ENCODE results near the gene CFAP46. TPM values are rescaled to one million over a fixed set of nuclear protein-coding genes. Genes with fewer than 3 reads are reported as not detected.

Gene CFAP46
- total and polyA plus RNA-seq, 2 of the 8 experiments (the other 6 are each of a cell fraction or from before 2014, with no cell fraction given), result 2.6 to 4.8 TPM

DNA sequence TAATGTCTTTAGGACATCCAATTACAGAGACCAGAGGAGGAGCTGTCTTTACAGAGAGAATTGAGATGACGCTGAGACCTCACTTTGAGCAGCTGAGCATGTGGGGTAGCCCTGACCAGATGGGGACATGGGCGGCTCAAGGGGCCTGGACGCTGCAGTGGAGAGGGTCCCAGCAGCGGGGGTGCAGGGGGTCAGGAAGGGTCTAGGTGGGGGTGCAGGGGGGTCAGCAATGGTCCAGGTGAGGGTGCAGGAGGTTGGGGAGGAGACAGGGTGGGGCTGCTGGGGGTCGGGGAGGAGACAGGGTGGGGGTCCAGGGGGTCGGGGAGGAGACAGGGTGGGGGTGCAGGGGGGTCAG lies 43.2 kb upstream of the CFAP46 start:
- H4K91ac ChIP-seq (replicated peaks; ENCODE audit: insufficient read length, low read length), result no peak overlapping the region
- H2BK20ac ChIP-seq (ENCODE audit: low read length), result no peak overlapping the region
- FAIRE-seq, result no peak
- no peaks in the 10 kb centered on the region for H3K9me3 ChIP-seq (ENCODE audit: insufficient read depth in 2 of 2, low read depth in 1 of 2, low read length in 1 of 2)
- no peak overlapping the region for H4K8ac ChIP-seq (ENCODE audit: extremely low read depth, insufficient read depth, low read length)
- no peak overlapping the region for H3K14ac ChIP-seq (ENCODE audit: insufficient read length)
- H3K56ac ChIP-seq (replicated peaks; ENCODE audit: insufficient read length, low read depth, low read length), result no peak overlapping the region
- DNase-seq (ENCODE audit: low read depth in 1 of 2, low spot score in 2 of 2), result no peak
- ChIA-PET CTCF (ENCODE audit: partially characterized antibody) (interaction anchor here (0.9 to 3.3 kb wide), 4 partner anchors 9 to 139 kb away, joined by 3 to 9 read pairs (median 6); no protein-coding TSS in a partner anchor), POLR2A (ENCODE audit: partially characterized antibody) (no interaction called here)
- no peaks in the 10 kb centered on the region for H3K27me3 ChIP-seq (replicated peaks in 1 of 4; ENCODE audit: control insufficient read depth in 3 of 4, extremely low read depth in 1 of 4, insufficient read depth in 3 of 4, low read length in 3 of 4)
- H3K4me3 ChIP-seq (ENCODE audit: extremely low read depth in 1 of 4, insufficient read depth in 2 of 4, low read depth in 3 of 4, low read length in 4 of 4), result no peak overlapping the region
- H3K79me1 ChIP-seq (ENCODE audit: low read depth, low read length), result no peaks in the 10 kb centered on the region
- no peak overlapping the region for H2AK5ac ChIP-seq (ENCODE audit: low read depth, low read length)
- TF ChIP-seq BCL11A (IDR thresholded peaks at IDR 0.05; ENCODE audit: low read depth in 2 of 2, low read length in 2 of 2), result no peak
- TF ChIP-seq, protein P1, sequence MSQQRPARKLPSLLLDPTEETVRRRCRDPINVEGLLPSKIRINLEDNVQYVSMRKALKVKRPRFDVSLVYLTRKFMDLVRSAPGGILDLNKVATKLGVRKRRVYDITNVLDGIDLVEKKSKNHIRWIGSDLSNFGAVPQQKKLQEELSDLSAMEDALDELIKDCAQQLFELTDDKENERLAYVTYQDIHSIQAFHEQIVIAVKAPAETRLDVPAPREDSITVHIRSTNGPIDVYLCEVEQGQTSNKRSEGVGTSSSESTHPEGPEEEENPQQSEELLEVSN (IDR thresholded peaks at IDR 0.05), result no peak
- no peak for TF ChIP-seq GABPA (IDR thresholded peaks at IDR 0.05; ENCODE audit: borderline replicate concordance, insufficient read depth, low read length)
- TF ChIP-seq TBP (IDR thresholded peaks at IDR 0.05; ENCODE audit: low read depth, low read length), result no peak
- no peak for TF ChIP-seq KDM5A (IDR thresholded peaks at IDR 0.05; ENCODE audit: low read length)
- TF ChIP-seq BRCA1 (IDR thresholded peaks at IDR 0.05; ENCODE audit: low read depth, low read length), result no peak
- TF ChIP-seq RXRA (IDR thresholded peaks at IDR 0.05; ENCODE audit: insufficient read depth, low read depth, low read length), result no peak
- no peak for TF ChIP-seq HDAC2 (IDR thresholded peaks at IDR 0.05; ENCODE audit: borderline replicate concordance in 1 of 2, low read depth in 2 of 2, low read length in 2 of 2)
- TF ChIP-seq, protein P2, sequence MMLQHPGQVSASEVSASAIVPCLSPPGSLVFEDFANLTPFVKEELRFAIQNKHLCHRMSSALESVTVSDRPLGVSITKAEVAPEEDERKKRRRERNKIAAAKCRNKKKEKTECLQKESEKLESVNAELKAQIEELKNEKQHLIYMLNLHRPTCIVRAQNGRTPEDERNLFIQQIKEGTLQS (IDR thresholded peaks at IDR 0.05; ENCODE audit: insufficient read depth, low read depth, low read length), result no peak
- TF ChIP-seq POLR2AphosphoS5 (IDR thresholded peaks at IDR 0.05; ENCODE audit: low read depth, low read length), result no peak
- H3K36me3 ChIP-seq (ENCODE audit: control insufficient read depth in 2 of 4, insufficient read depth in 4 of 4, low read length in 3 of 4), result no peaks in the 10 kb centered on the region
- no peak overlapping the region for H3K9ac ChIP-seq (replicated peaks in 1 of 4; ENCODE audit: extremely low read depth in 1 of 4, low read depth in 3 of 4, low read length in 3 of 4)
- no peak overlapping the region for H2AFZ ChIP-seq (ENCODE audit: low read length)
- no peak overlapping the region for H3K18ac ChIP-seq (ENCODE audit: extremely low read depth, low read length)
- peaks cover 0 to 9% (median 1%) of the 10 kb centered on the region in 4 experiments; a peak in 1 of 7 replicates for H3K4me1 ChIP-seq (replicated peaks in 1 of 4; ENCODE audit: control insufficient read depth in 3 of 4, insufficient read depth in 4 of 4, low read length in 3 of 4)
- no peak overlapping the region for H3K27ac ChIP-seq (ENCODE audit: low read depth, low read length)
- no peaks in the 10 kb centered on the region for H4K20me1 ChIP-seq (replicated peaks in 1 of 2; ENCODE audit: control insufficient read depth in 1 of 2, insufficient read depth in 2 of 2, low read length in 2 of 2)
- H2BK12ac ChIP-seq (ENCODE audit: low read depth, low read length), result no peak overlapping the region
- no peaks in the 10 kb centered on the region for H3K23me2 ChIP-seq (ENCODE audit: low read depth, low read length)
- no peak overlapping the region for H4K5ac ChIP-seq (ENCODE audit: insufficient read length, low read depth, low read length)
- H2BK15ac ChIP-seq (ENCODE audit: low read length), result no peak overlapping the region
- no peak overlapping the region for H3K4me2 ChIP-seq (ENCODE audit: insufficient read depth in 1 of 2, low read depth in 2 of 2, low read length in 2 of 2)
- no peak overlapping the region for H3K4ac ChIP-seq (replicated peaks; ENCODE audit: insufficient read length, low read depth, low read length)
- H3K23ac ChIP-seq (ENCODE audit: insufficient read length), result no peak overlapping the region
- no peak overlapping the region for H2BK120ac ChIP-seq (replicated peaks; ENCODE audit: low read depth, low read length)
- no peaks in the 10 kb centered on the region for H3K79me2 ChIP-seq (ENCODE audit: control insufficient read depth in 1 of 2, insufficient read depth in 2 of 2, low read length in 2 of 2)
- no peak overlapping the region for H2BK5ac ChIP-seq (ENCODE audit: low read depth, low read length)
- 97% methylated on average over 4 of the region's 6 CpGs; no CpG with 5 or more reads in 1 of the 2 experiments for WGBS, 2 experiments (ENCODE audit: extremely low coverage in 1 of 2, insufficient coverage in 1 of 2, insufficient read length in 1 of 2, insufficient replicate concordance in 2 of 2, low coverage in 1 of 2, low lambda C conversion rate in 2 of 2, missing lambda C conversion rate in 1 of 2)
